Mucosa of descending colon (tissue), 3 donors: ENCODE results near the gene PDGFRB. TPM values are rescaled to one million over a fixed set of nuclear protein-coding genes. Genes with fewer than 3 reads are reported as not detected.

Experiments
- ATAC-seq: fragments of 200-7000 bp; cut with Tn5 transposase; one replicate; pipeline ENCODE4 v1.9.1; 2020; ENCODE audit warnings: mild to moderate bottlenecking, moderate library complexity
- DNase-seq, 3 donors: peaks; one replicate each; pipeline ENCODE4 v3.0.0-alpha.2; 2020
- H3K36me3 ChIP-seq: fragments of 200-600 bp; one replicate; pipeline ENCODE4 v1.8.0; 2021; ENCODE audit warnings: low read depth, mild to moderate bottlenecking
- H3K4me1 ChIP-seq: fragments of 200-600 bp; one replicate; pipeline ENCODE4 v1.8.0; 2021; ENCODE audit warnings: low read depth, mild to moderate bottlenecking
- H3K4me3 ChIP-seq: fragments of 200-600 bp; one replicate; pipeline ENCODE4 v1.8.0; 2021; ENCODE audit warnings: mild to moderate bottlenecking
- H3K9me3 ChIP-seq: fragments of 200-600 bp; one replicate; pipeline ENCODE4 v1.8.0; 2021; ENCODE audit warnings: mild to moderate bottlenecking
- CTCF ChIP-seq: fragments of 200-600 bp; IDR thresholded peaks from one replicate; pipeline ENCODE4 v1.8.0; 2022; ENCODE audit warnings: antibody characterized with exemption, mild to moderate bottlenecking
- intact Hi-C, 2 donors: fragments of 100-400 bp; cut with DNase I in 1 of 2; cut with micrococcal nuclease in 1 of 2; formaldehyde crosslinking; loops; one replicate each; pipeline versions ENCODE4 v1.11.0 to v1.11.1; 2022; cut with DNase I, micrococcal nuclease
- total RNA-seq, 3 donors: library from RNA; stranded (reverse); fragmentation: NEBNext Ultra II Directional in 2 of 3; extraction: Animal tissue kit (Norgen Biotek cat#: 25700) in 2 of 3; gene quantifications; one replicate each; pipeline versions ENCODE4 v1.2.1 to v1.2.4, GENCODE V29; 2021 to 2023
- donor health status: DM: no; HTN: no; CAD: no; lungs with moderate emphysema.
- donor health status: DM: no; HTN: no; CAD: no.
- donor health status: DM: no; HTN: yes; CAD: no.

Gene PDGFRB
- total RNA-seq, 3 donors from 2014 or later: 13.9 to 61.5 (median 27.1) TPM

- ATAC-seq (no peak), DNase-seq (peak in 1 of 3 donors; percentile 17)
- no peaks in the 10 kb centered on the region for H3K9me3 ChIP-seq
- intact Hi-C loops: no loop called here
- H3K4me3 ChIP-seq: no peak overlapping the region
- no peaks in the 10 kb centered on the region for H3K36me3 ChIP-seq
- no peak for TF ChIP-seq CTCF
- H3K4me1 ChIP-seq: peaks cover 10% of the 10 kb centered on the region
Observed at GRCh38 chr5:150119421-150120061, 36.1 kb downstream of the PDGFRB start.

- peaks cover 10% of the 10 kb centered on the region for H3K4me1 ChIP-seq
- ATAC-seq (no peak), DNase-seq (peak in 1 of 3 donors; percentile 0)
- no peaks in the 10 kb centered on the region for H3K9me3 ChIP-seq
- H3K36me3 ChIP-seq: no peaks in the 10 kb centered on the region
- H3K4me3 ChIP-seq: no peak overlapping the region
- no peak for TF ChIP-seq CTCF
- intact Hi-C loops: no loop called here
Observed at GRCh38 chr5:150118561-150119229, 37.0 kb downstream of the PDGFRB start.

GRCh38 chr5:150117945-150118560 lies 37.6 kb downstream of the PDGFRB start:
- intact Hi-C loops: no loop called here
- peaks cover 10% of the 10 kb centered on the region for H3K4me1 ChIP-seq
- ATAC-seq: no peak
- TF ChIP-seq CTCF: no peak
- H3K4me3 ChIP-seq: no peak overlapping the region
- no peaks in the 10 kb centered on the region for H3K9me3 ChIP-seq
- peak in 1 of 3 donors; percentile 1 for DNase-seq
- no peaks in the 10 kb centered on the region for H3K36me3 ChIP-seq

- Histone ChIP-seq H3K4me1 (peaks cover under 1% of the 10 kb centered on the region), H3K4me3 (no peak overlapping the region), H3K36me3 (no peaks in the 10 kb centered on the region), H3K9me3 (no peaks in the 10 kb centered on the region)
- ATAC-seq: no peak
- DNase-seq: peak in 1 of 3 donors; percentile 7
- TF ChIP-seq CTCF: no peak
- intact Hi-C loops: no loop called here
Observed at GRCh38 chr5:150116667-150117400, 38.8 kb downstream of the PDGFRB start.

- Histone ChIP-seq H3K4me1 (no peaks in the 10 kb centered on the region), H3K9me3 (no peaks in the 10 kb centered on the region), H3K4me3 (no peak overlapping the region), H3K36me3 (no peaks in the 10 kb centered on the region)
- no peak for TF ChIP-seq CTCF
- DNase-seq: peak in 1 of 3 donors; percentile 1
- intact Hi-C loops: no loop called here
- no peak for ATAC-seq
Observed at GRCh38 chr5:150114773-150115408, 40.8 kb downstream of the PDGFRB start.
